GM12872 (cell line): ENCODE measurements around the gene FAM83E.
A peak's percentile ranks its signal among the peaks of the same experiment; 100 is the strongest.

Source experiments
- TF ChIP-seq, protein P1 (sequence below): IDR thresholded peaks from 3 replicates; pipeline ENCODE4 v1.5.1; 2011; ENCODE audit warnings: low read depth, mild to moderate bottlenecking, low read length, moderate library complexity; ENCODE audit not compliant: insufficient read depth

Gene FAM83E

DNA sequence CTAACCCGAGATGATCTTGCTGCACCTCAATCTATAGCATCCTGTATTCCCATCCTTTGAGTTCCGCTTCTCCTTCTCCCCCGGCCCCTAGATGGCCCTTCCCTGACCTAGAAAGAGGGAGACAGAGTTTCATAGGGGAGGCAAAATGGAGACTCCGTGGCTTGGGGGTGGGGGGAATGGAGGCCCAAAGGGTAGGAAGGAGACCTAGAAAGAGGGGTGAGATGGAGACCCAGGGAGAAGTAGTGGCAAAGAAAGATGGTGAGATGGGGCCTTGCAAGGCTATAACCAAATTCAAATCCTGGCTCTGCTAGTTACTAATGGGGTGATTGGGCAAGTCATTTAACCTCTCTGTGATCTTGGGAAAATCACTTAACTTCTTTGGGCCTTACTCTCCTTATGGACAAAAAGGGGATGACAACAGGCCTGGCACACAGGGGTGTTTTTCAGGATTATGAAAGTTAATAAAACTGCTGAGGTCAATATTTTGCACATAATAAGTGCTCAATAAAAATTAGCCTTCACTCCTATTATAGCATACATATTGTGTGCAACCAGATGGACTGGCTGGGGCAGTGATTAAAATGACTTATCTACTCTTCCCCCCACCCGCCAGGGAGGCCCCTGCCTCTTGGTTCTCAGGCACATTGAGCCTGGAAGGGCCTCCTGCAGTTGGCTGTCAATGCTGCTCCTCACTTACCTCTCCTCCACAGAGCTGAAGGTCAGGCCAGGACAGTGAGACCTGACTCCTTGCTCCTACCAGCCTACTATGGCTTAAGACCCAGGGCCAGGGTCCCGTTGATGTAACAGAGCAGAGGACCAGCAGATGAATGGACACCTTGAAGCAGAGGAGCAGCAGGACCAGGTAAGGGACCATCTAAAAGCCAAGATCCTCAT is 5.1 kb upstream of the FAM83E start:
- TF ChIP-seq, protein P1, sequence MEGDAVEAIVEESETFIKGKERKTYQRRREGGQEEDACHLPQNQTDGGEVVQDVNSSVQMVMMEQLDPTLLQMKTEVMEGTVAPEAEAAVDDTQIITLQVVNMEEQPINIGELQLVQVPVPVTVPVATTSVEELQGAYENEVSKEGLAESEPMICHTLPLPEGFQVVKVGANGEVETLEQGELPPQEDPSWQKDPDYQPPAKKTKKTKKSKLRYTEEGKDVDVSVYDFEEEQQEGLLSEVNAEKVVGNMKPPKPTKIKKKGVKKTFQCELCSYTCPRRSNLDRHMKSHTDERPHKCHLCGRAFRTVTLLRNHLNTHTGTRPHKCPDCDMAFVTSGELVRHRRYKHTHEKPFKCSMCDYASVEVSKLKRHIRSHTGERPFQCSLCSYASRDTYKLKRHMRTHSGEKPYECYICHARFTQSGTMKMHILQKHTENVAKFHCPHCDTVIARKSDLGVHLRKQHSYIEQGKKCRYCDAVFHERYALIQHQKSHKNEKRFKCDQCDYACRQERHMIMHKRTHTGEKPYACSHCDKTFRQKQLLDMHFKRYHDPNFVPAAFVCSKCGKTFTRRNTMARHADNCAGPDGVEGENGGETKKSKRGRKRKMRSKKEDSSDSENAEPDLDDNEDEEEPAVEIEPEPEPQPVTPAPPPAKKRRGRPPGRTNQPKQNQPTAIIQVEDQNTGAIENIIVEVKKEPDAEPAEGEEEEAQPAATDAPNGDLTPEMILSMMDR = no peak

DNA sequence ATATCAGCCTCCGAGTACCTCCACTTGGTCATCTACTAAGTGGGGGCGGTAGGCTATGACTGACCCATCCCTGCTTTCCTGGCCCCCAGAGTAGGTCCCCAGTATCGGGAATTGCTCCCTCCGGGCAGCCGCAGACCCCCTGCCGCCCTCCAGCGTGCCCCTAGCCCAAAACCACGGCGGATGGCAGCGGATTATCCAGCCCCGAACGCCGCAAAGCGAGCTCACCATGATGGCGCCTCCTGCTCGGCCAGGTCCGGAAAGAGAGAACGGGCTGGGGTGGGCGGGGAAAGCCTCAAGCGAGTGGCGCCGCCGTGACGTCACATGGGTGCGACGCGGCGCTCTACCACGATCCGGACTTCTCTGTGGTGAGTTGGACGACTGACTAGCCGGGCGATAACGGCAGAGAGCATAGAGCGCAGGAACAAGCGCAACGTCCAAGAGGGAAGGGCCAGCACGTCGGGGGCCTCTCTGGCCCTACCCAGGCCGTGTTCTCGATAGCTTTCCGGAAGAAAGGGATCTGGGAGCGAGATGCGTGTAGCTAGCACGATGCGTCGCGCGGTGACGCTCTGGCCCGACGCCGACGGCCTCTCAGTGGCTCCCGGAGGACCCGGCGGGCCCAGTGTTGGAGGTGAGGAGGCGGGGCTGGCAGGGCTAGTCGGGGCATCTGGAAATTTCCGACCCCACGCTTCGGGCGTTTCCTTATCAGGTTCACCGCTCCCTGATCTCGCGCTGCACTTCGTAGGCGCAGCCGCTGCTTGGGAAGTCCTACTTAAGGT is 4.2 kb upstream of the FAM83E start, which contains the start of the genes RPL18 and SPHK2:
TSS of gene RPL18 (minus strand) at position 263 of the 776 bp plus-strand sequence. CDS start at position 228, 35 bp downstream.
TSS of gene SPHK2 (plus strand) at position 591 of the 776 bp plus-strand sequence. CDS start 1,009 bp downstream, outside the sequence.
- TF ChIP-seq, protein P1 = no peak

DNA sequence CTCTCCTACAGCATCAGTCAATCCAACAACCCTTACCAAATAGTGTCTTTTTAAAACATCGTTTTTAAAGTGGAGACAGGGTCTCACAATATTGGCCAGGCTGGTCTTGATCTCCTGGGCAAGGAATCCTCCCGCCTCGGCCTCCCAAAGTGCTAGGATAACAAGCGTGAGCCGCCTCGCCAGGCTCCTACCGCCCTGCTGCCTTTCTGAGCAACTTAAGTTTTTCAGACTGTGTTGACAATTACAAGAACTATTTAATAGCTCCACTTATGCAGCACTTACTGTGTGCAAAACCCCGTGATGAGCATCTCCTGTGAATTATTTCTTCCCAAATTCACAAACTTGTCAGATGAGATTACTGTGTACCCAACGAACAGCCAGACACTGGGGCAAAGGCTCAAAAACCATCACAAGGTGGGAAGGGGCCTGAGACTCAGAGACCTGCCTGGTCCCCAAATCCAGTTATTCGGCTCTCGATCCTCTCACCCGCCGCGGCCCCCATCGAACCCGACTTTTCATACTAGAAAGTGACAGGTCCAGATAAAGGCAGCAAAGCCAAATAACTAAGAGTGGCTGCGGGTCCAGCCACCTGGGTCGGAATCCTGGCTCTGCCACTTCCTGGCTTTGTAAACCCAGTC is 3.5 kb upstream of the FAM83E start:
- TF ChIP-seq, protein P1 = no peak

DNA sequence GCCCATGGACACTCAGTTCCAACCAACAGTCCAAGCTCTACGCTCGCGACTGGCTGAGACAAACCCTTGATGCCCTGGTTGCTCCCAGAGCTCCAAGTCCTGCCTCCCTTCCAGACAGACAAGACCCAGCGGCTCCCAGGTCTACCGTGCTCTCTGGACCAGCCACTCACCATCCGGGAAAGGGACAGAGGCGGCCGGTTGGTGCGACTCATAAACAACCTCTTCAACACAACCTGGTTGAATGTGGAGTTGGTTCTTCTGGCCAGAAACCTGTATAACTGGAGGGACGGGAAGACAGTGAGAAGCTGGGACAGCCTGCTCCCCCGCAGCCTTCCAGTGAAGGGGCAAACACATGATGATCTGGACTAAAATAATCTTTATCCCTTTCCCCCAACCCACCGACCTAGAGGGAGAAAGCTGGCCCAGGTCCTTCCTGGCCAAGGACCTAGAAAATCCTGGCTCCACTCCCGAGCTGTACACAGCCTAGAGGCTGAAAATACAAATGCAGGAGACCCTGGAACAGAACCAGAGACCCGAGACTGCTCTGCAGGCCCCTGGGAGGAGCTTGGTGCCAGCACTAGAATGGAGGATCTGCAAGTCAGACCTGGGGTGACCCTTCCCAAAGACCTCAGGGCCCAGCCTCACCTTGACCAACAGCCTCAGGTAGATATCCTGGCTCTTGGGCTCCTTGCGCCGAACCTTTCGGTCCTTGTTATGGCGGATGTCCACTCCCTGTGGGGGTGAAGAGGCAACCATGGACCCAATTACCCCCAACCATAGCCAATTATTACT is 2.5 kb upstream of the FAM83E start:
- TF ChIP-seq, protein P1 = 0 out of 3 replicates have a peak, but pooled peaks have one; percentile 6

DNA sequence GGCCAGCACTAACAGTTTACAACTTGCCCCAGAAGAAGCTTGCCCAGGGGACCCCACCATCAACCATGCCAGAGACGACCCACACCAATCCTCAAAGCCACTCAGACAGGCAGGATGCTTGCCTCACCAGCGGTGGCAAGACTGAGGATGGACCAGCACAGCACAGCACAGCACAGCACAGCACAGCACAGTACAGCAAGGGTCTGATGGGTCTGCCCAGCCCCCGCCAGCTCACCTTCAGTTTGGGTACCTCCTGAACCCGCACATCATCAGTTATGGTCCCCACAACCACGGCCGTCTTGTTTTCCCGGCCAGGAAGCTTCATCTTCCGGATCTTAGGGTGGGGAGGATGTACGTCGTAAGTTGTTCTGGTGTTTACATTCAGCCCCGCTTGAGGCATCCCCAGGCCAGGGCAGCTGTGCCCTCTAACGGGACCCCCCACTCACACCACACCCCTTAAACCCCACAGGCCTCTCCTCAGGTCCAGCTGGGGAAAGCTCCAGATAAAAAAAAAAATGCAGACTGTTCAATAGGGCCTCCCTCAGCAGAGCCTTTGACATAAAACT is 1.7 kb upstream of the FAM83E start:
- TF ChIP-seq, protein P1 = no peak

DNA sequence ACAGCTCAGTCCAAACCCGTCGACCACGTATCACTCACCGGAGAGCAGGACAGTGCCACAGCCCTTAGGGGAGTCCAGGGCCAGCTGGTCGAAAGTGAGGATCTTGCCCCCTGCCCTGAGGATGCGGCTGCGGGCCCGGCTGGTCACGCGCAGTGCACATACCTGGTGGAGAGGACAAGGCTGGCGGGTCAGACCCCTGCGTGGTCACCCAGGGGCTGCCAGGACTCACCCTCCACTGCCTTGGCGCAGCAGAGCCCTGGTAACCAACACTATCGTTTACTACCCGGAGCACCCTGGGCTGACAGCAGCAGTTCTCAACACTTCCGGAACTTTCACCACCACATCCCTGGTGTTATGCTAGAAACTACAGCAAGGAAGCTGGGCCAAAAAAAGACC is 1.2 kb upstream of the FAM83E start:
- TF ChIP-seq, protein P1 = no peak
